NCI-H524 treated with DMSO at 0.1 percent for 48 hours (cell line): ENCODE data around the gene CYP2J2.
"Not testable (repeated sequence)": the region's sequence is repeated elsewhere in the genome, so short reads cannot be mapped to it uniquely, and the experiment has no call there.

ENCODE experiments used
- DNase-seq: peaks from one replicate; lab custom pipeline; 2025; lab: John Stamatoyannopoulos, UW

Gene CYP2J2

DNA sequence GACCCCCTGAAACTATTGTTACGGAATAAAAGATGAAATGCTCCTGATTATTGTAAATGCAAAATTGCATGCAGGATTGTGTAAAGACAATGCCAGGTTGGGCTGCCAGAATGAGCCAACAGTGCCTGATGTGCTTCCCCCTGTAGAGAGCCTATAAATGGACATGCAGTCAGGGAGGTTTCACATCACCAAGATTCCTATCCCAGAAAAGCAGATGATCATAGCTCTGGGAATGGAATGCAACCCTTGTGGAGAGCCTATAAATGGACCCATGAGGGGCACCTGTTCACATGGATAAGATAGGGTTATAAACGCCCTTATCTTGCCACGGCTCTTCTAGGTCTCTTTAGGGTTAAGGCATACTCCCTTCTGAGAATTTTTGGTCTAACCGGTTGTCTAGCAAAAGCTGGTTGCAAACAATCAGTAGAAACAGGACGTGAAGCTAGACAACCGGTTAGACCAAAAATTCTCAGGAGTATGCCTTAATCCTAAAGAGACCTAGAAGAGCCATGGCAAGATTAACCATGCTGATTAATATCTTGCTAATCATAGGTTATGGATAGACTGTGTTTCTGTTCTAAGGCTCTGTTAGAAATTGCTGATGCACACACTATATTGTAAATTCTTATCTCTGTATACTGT lies 5.2 kb downstream of the CYP2J2 start:
- DNase-seq: not testable (repeated sequence)

DNA sequence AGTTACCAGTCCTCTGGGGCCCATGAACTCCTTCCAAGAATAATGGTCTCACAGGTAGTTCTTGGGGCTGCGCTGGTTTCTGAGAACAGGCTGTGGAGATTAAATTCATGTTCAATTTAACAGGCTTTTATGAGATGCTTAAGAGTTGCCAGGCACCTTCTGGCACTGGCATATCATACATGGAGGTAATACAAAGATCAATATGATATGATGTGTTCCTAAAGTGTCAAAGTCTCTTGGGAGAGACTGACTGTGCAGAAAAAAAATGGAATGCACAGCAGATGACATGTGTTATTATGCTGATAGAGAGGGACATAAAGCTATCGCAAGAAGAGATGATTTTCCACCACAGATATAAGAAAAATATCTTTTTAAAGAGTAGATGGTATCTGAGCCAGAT lies 6.8 kb downstream of the CYP2J2 start:
- no peak for DNase-seq

DNA sequence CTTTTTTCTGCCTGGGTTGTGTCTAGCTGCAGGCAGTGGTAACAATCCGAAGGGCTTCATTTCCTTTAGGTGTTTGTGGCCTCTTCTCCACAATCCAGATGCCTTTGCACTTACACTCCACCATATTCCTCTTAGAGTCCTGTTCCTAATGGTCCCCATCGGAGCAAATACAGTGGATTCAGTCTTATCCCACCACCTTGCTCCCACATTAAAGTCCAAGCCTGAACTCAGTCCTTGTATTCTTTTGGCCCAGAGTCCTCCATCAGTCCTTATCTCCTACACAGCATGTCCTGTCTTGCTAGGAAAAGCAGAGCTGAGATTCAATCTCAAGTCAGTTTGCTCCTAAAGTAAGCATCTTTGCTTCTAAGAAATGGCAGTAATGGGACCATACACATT lies 8.8 kb downstream of the CYP2J2 start:
- DNase-seq: no peak

DNA sequence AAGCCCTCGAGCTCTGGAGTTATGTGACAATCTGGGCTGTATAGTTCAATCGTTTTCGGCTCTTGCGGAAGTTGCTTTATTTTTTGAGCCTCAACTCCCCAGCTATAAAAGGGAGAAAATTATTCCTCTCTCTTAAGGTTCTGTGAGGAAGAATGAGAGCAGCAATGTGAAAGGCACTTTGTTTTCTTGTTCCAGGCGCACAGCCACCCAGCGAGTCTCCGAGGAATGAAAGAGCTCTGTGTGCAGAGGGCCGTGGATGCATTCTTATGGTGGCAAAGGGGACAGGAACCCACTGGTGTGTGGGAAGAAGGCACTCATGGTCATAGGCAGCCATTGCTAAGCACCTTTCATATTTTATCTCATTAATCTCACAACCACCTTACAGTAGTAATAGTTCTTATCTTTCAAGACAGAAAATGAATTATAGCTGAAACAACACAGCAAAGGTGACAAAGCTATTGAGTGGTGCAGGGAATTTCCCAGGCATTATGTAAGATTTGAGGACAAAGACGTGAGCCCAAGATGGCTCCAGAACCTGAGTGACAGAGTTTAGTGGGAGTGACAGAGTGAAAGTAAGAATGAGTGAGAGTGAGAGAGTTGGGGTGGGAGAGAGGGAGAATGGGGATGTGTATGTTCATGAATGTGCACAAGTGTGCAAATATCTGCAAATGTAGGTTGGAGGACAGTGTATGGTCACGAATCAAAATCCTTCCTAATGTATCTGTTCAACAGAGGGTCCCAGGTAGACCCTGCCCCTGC lies 9.4 kb downstream of the CYP2J2 start:
- DNase-seq: no peak

DNA sequence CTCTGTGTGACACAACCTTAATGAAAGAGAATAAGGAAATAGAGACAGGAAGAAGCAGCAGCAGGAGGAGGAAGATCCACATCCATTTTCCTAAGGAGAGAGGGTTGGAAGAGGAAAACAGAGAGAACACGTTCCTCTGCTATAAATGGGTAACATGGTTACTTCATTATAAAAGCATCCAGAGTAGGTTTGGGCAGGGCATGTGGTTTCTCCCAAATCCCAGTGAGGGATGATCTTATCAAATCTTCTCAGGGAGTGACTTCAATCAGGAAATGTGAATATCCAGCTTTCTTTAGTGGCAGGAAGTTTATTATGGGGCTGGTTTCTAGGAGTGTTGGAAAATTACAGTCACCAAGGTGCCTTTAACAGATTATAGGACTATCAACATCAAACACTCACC lies 11.1 kb downstream of the CYP2J2 start:
- no peak for DNase-seq

DNA sequence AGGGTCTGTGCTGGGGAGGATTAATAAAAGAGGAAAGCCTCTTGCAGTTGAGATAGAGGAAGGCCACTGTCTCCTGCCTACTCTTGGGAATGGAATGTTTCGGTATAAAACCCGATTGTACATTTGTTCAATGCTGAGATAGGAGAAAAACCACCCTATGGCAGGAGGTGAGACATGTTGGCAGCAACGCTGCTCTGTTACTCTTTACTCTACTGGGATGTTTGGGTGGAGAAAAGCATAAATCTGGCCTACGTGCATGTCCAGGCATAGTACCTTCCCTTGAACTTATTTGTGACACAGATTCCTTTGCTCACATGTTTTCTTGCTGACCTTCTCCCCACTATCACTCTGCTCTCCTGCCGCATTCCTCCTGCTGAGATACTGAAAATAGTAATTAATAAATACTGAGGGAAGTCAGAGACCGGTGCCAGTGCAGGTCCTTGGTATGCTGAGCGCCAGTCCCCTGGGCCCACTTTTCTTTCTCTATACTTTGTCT lies 11.7 kb downstream of the CYP2J2 start:
- DNase-seq: not testable (repeated sequence)

DNA sequence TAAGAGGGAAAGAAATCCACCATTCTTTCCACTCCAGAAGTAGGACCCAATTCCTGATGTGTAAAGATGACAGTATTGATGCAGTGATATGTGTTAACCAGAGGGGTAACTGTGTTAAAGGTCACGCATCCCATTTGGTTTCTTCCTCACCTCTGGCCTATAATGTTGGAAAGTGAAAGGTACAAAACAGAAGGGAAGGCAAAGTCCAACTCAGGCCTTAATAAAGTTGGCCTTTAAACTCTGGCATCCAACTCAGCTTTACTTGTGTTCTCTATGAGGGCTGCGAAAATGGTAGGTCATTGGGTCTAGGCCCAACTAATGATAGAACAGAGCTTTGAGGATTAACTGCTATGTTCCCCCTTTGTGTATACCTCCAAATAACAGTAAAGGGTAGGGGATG lies 17.9 kb downstream of the CYP2J2 start:
- no peak for DNase-seq

DNA sequence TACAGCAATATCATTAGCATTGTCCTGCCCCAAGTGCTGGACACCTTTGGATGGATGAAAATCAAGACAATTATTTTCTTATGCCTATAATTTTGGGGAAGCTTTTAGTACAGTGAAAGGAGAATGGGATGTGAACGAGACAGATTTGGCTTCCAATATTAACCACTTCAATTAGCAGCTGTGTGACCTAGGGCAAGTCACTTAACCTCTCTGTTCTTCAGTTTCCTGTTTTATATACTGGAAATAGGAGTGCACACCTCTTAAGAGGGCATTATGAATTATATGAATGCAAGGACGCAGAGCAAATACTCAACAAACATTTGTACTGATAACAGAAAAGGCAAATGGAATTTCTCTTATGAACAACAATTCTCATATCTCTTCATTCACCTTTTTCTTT lies 18.5 kb downstream of the CYP2J2 start:
- no peak for DNase-seq

DNA sequence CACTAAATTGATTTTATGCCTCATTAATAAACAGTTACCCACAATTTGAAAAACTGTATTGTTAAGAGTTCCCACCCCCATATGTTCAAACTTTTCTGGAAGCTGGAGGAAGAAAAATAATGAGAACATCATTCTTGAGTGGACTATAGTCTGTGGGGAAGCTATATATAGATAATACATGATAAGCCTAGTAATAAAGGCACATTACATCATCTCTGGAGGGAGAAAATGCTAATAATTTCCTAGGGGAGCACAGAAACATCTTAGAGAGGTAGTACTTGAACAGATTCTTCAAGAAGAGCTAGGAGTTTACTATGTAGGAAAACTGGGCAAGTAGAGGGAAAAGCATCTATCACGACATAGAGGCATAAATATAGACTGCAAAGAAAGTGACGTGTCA lies 19.6 kb downstream of the CYP2J2 start:
- DNase-seq: no peak

DNA sequence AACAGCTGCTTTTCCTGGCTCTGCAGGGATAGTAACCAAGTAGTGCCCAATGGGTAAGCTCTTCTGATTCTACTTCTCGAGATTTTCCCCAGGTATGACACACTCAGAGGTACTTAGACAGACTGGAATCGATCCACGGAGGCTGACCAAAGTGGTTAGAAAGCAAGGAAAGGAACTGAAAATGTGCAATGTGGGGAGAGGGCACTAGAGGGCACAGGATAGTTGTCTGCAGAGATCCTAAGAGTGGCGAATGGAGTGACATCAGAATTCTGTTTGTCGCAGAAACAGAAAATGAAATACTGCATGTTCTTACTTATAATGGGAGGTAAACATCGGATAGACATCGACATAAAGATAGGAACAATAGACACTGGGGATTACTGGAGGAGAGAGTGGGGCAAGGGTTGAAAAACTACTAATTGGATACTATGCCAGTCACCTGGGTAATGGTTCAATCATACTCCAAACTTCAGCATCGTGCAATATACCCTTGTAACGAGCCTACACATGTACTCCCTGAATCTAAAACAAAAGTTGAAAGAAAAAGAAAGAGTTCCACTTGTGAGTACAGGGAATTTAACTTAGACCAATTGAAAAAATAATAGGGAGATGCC lies 23.3 kb downstream of the CYP2J2 start:
- peak; percentile 7 for DNase-seq

DNA sequence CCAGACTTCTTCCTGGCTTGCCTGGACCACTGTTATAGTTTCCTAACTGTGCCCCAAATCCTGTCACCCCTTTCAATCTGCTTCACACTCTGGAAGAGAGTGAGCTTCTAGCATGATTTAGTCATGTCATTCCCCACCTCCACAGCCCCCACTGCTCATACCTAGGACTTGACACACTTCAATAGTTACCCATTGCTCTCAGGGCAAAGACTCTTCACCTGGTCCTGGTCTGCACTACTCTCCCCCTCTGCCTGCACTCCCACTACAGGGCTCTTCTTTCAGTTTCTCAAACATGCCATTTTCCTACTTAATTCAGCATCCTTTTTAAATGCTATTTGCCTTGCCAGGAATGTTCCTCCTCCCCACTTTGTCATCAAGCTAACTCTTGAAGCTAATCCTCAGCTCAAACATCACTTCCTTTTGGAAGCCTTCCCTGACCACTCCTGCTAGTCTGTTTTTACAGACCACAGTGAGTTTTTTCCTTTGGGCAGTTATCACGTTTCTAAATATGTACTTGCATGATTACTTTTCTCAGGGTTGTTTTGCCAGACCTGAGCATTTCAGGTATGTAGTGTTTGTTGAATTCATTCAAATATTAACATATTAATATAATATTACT lies 24.7 kb downstream of the CYP2J2 start:
- no peak for DNase-seq

DNA sequence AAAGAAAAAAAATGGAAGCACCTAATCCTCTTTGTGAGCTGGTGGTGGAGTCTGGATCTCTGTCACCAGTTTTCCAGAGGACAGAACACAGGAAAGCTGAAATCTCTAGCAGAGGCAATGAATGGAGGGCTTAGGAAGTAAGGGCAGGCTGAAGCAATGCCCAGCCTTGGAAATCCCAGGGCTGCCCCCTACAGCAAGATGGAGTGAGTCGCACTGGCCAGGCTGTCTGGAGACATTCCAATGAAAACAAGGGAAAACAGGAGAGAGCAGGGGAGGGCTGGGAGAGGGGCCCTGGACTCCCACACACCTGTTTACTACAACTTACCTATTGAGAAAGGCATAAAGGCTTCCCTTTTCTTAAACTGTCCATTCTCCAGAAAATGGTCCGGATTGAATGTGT lies 25.9 kb downstream of the CYP2J2 start:
- no peak for DNase-seq

DNA sequence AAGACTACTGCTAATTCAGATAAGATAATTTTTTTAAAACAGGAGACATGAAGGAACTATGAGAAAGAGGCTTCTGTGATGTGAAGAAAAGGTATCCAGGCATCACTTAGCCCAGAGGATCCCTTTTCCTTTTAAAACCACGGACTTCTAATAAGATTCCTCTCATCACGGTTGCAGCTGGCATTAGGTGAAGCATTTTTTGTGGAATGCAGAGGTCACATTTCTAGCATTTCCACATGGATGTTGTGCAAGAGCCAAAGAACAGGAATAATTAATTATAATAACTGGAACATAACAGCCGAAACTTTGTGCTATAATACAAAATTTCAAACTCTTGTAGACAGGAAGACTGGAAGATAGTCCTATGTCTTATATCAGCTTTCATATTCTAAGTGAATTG lies 27.6 kb downstream of the CYP2J2 start:
- no peak for DNase-seq

DNA sequence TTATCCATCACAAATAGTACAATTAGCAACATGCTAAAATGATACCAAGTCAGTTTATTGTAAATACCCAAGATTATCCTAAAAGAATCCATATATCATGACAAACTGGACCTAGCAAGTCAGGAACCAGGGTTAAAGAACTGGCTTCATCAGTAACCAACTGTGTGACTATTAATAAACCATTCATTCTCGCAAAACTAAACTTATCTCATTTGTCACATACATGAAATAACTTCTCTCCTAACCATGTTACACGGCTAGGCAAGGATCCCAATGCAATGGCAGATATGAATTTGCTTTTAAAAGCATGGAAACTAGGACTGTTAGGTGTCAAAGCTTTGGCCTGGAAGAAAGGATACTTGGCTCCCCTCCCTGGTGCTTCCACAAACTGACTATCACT lies 29.4 kb downstream of the CYP2J2 start:
- DNase-seq: no peak

DNA sequence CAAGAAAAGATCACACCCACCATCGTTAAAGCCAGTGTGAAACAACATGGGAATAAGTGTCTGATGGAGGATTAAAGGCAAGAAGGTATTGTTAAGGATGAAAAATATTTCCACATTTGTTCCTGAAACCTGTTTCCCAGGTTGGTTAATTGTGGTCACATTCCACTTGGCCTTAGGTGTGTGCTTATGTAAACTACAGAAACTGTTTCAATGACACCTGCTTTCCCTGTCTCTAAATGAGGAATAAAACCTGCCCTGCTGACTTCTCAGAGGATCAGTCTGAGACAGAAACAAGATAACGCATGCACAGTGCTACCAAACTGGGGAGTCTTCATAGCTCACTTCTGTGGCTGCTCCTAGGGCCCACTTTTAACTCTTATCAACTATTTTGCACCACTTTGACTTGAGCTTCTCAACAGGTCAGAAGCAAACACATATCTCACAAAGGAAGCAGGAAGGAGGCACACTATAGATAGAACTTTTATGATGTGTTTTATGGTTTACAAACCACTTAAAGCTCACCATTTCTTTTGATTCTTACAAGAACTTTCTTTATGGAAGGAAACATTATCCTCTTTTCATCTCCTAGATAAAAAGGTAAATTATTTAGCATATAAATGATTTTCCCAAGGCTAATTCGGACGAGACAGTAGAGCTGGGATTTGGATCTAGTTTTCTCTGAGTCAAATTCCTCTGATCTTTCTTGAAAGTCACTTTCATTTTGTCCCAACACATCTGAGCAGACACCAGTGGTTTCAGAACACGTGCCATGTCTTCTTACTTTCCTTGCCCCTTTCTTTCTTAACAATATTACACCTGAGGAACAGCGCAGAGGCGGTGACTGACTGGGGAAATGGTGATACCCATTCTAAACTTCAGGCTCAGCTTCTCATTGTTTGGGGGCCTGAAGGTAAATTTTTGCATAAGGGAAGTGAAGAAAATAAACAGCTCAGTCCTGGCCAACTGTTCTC lies 33.4 kb downstream of the CYP2J2 start:
- no peak for DNase-seq

DNA sequence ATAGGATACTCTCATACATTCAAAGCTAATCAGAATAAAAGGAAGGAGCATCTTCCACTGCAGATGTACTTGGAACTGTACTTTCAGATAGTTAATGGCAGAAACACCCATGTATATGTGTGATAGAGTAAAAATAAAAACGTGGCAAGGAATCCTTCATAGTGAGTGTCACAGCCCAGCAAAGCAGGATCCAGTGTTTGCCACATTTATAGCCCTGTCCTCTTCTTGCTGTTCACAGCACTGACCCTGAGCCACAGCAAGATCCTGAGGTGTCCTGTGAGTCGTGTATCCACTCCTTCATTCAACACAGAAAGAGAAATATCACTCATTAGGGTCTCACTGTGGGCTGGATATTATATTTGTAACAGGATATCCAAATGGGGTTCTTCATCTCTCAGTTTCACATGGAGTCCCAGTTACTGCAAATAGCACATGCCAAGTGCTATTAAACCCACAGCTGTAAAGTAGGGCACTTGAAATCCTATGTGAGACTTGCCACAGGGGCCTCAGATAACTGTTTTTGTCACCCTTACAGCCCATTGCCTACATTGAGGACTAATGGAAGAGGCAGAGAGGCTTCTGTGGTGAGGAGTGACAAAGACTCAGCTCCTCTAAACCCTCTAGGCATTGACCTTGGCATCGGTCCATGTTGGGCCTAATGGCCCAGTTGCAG lies 41.3 kb downstream of the CYP2J2 start:
- no peak for DNase-seq

DNA sequence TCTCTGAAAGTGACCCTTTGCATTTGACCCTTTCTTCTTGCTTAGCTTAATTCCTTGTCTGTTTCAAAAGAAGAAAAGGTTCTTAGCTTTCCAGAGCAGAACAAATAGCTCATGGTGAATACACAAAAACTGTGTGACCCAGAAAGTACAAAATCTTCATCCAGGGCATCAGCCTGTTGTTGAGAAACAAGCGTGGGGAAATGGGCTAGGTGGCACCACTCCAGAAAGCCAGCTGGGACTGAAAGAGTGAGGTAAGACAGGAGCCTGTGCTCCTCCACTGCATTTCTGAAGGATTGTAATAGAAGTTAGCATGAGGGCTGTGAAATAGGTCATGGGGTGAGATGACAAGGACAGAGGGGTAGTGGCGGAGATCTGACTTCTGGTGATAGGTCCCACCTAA lies 45.8 kb downstream of the CYP2J2 start:
- DNase-seq: no peak

DNA sequence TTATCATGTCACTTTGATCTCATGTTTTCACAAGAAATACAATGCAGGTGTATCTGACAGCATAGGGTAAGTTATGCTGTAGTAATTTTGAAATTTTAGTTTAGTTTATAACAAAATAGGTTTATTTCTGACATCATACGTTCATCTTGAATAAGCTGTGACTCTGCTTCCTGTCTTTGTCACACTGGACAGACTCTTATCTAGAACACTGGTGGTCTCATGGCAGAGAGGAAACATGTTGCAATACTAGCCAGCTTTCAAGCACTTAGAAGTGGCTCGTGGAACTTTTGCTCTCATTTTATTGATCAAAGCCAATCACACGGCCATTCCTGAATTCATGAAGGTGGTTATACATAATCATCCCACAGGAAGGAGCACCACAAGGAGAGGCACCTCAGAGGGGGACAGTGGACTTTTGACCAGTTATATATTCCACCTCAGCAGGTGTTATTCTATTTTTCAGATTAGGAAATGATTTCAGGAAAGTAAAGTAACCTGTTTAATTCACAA lies 46.5 kb downstream of the CYP2J2 start:
- no peak for DNase-seq

DNA sequence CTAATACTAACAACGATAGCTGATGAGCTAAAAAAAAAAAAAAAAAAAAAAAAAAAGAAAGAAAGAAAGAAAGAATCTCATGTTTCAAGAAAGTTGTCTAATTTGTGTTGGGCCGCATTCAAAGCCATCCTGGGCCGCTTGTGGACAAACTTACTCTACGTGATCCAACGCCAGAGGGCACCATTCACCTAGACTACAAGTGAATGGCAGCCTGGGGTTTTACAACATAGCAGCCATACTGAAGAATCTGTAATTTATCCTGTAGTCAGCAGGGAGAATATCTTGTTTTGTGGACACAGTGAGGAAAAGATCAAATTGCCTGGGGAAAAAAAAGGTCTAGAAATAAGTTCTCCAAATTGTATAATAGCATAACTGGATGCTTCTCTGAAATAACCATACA lies 47.0 kb downstream of the CYP2J2 start:
- no peak for DNase-seq

DNA sequence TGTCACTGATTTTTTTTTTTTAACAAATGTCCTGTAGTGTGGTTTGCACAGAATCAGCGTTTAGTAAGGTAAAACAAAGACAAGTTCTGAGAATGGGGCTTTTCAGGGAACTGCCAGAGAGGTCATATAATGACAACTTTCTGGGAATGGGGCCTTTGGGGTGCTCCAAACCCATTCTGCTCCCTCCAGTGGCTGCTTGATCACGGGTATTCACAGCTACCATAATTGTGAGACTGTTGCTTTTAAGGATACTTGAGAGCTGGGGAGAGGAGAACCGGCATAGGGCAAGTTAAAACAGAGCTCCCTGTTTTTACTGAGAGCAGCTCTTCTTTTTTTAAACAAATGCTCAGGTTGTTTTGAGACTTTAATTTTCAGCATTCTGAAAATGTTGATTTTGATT lies 48.2 kb downstream of the CYP2J2 start:
- no peak for DNase-seq

DNA sequence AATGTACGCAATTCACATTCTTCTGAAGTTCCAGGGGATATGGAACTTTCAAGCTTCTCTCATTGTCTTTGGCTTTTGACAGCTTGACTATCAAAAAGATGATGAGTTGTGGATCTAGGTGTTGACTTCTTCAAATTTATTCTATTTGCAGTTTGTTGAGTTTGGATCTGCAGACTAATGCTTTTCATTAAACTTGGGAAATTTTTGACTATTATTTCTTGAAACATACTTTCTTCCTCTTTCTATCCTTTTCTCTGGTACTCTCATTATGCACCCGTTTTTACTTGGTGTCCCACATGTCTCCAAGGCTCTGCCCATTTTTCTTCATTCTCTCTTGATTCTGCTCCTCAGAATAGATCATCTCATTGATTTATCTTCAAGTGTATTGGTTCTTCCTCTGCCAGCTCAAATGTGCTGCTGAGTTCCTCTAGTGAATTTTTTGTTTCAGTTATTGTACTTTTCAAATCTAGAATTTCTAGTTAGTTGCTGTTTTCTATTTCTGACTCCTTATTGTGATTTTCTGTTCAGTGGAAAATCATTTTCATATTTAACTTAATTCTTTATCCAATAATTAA lies 49.4 kb downstream of the CYP2J2 start:
- DNase-seq: no peak
